CD4-positive, alpha-beta T cell treated with Interferon gamma for 1 hour (primary cell): ENCODE data around the gene ANKRD33B.
A peak's percentile ranks its signal among the peaks of the same experiment; 100 is the strongest.
"Not testable (repeated sequence)": the region's sequence is repeated elsewhere in the genome, so short reads cannot be mapped to it uniquely, and the experiment has no call there.

Experiments used
- DNase-seq: peaks from one replicate; pipeline ENCODE4 v3.0.0-alpha.2; 2020

Gene ANKRD33B

GRCh38 chr5:10563945-10564837 lies at the start of gene ANKRD33B:
TSS of gene ANKRD33B (plus strand) at chr5:10564070. CDS start at chr5:10564468, 398 bp downstream.
- peak; percentile 85 for DNase-seq

DNA sequence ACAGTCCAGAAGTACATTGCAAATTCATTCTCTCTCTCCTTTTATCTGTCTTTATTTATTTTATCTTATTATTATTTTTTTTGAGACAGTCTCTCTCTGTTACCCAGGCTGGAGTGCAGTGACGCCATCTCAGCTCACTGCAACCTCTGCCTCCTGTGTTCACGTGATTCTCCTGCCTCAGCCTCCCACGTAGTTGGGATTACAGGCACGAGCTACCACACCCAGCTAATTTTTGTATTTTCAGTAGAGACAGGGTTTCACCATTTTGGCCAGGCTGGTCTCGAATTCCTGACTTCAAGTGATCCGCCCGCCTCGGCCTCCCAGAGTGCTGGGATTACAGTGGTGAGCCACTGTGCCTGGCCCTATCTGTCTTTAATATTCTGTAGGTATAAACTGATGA lies 49.3 kb upstream of the ANKRD33B start:
- DNase-seq, result not testable (repeated sequence)

DNA sequence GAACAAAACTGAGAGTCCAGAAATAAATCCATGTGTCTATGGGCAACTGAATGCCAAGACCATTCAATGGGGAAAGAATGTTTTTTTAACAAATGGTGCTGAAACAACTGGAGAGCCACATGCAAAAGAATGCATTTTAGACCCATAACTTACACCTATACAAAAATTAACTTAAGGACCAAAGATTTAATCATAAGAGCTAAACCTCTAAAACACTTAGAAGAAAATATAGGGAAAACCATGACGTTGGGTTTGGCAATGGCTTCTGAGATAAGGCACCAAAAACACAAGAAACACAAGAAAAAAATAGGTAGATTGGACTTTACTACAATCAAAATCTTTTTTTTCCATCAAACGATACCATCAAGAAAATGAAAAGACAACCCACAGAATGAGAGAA lies 48.4 kb upstream of the ANKRD33B start:
- no peak for DNase-seq

DNA sequence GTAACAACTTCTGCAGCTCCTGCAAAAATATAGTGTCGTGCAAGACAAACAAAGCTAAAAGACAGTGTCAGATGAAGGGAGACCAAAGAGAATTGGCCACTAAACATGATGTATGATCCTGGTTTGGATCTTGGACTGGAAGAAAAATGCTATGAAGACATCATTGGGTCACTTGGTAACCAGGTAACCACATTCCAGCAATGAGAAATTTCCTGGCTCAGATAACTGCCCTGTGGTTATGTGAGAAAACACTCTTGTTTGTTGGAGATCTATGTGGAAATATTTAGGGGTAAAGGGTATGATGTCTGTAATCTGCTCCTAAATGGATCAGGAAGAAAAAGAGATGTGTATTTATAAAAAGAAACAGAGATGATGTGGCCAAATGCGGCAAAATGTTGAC lies 45.5 kb upstream of the ANKRD33B start:
- no peak for DNase-seq

DNA sequence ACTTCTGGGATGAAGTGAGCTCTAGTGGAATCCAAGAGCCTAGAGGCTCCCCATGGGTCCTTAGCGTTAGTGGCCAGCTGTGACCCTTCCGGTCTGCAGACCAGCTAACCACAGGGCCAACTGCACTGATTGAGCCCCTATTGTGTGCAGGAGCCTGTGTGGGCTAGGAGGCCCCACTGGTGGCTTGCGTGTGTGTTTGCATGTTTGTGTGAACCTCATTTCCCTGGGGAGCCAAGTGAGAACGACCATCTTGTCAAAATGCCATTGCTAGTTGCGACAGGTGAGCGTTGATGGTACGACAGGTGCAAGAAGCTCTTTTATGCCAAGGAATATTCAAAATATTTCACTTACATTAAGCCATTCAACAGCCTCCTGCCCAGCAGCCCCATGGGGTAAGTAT lies 44.1 kb upstream of the ANKRD33B start:
- DNase-seq, result no peak

DNA sequence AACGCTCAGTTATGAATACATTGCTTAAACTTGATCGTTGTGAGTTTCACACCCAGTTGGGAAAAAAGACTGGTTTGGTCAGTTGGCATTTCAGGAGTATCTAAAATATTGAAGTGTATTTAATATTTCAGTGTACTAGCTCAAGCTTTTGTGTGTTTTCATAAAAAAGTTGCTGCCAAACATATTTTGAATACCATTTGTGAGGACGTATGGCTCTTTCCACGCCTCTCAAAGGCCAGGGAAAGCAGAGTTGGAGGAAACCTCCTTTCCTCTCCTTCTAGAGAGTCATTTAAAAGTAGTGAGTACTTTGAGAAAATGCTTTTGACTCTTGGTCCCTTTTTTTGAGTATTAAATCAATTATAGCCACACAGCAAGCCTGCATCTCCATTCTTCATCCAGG lies 43.2 kb upstream of the ANKRD33B start:
- no peak for DNase-seq

DNA sequence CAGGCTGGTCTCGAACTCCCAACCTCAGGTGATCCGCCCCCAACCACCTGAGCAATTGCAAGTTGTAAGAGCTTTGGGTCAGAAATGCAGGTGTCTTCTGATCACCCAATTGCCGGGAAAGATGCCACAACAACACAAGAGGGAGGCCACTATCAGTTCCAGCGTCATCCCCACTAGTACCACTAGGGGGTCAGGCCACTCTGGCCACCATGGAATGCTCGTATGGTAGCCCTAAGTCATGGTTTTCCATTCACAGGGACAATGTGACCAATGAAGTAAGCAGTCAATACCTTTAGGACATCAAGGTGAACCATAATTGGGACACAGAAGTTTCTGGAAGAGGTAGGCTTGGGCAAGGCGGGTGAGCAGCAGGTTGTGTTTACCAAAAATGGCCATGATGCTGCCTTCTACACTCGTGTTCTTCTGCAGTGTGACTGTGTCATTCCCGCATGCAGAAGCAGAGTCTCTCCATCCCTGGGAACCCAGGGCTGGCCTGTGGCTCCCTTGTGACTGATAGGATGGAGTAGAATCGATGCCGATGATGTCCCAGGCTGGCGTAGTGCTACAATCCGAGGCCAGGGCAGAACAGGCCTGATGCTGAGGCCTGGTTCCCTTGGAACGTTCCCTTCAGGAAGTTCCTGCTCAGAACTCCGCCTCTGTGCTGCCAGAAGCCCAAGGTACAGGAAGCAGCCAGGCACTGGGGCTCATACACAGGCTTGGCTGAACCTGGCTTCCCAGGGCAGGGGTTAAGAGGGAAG lies 42.2 kb upstream of the ANKRD33B start:
- no peak for DNase-seq

GRCh38 chr5:10522224-10522611 lies 41.7 kb upstream of the ANKRD33B start:
- DNase-seq, result no peak

DNA sequence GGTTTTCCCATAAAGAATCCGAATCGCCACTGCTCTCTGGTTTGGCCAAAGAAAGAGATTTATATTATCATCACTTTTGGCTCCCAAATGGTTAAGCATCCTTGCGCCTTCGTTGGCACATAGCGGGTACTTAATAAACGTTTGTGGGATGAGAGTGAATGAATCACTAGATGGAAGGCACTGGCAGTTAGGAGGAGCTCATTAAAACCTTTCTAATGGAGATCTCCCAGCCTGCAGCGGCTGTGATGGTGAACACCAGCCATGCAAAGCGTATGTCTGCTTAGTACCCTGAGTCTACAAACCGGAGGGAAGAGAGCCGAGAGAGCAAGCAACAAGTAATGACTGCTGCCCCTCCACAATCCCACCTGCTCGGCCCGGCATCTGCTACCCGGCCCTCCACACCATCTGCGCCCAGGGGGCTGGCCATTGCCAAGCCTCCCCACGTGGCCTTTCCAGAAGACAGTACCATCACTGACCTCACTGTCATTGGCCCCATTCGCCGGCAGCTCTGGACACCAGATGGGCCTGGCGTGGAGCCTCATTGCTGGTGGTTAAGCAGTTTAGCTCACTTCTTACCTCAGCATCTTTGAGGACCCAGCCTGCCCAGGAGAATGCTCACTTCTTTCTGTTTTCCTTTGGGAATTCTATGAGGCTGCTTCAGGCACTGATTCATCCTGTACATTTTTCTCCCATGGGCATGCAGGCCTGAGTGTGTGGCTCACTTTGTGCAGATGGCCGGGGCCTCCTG lies 39.3 kb upstream of the ANKRD33B start:
- no peak for DNase-seq

DNA sequence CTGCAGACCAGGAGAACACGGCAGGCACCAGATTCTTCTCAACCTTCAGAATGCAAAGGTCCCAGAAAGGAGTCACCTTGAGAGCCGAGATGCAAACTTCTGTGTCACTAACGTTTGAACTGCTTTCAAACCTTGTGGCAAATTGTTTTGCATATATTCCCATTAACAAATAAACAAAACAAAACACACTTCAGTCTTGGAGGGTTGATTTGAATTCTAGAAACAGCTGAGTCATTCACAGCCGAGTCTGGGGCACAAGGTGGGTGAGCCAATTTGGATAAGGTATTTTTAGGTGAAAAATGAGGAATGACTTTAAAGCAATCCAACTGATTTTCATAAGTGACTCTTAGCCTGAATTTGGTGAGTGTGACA lies 38.8 kb upstream of the ANKRD33B start:
- no peak for DNase-seq

- no peak for DNase-seq
Observed at GRCh38 chr5:10527281-10527950, 36.5 kb upstream of the ANKRD33B start.

- DNase-seq, result no peak
Observed at GRCh38 chr5:10528056-10528816, 35.6 kb upstream of the ANKRD33B start.

- DNase-seq, result no peak
Observed at GRCh38 chr5:10528827-10529226, 35.0 kb upstream of the ANKRD33B start.

- DNase-seq, result no peak
Observed at GRCh38 chr5:10530601-10531320, 33.1 kb upstream of the ANKRD33B start.

- DNase-seq, result no peak
Observed at GRCh38 chr5:10532421-10532820, 31.4 kb upstream of the ANKRD33B start.

GRCh38 chr5:10533226-10533625 lies 30.6 kb upstream of the ANKRD33B start:
- DNase-seq, result peak; percentile 16

- no peak for DNase-seq
Observed at GRCh38 chr5:10534561-10535530, 29.0 kb upstream of the ANKRD33B start.

GRCh38 chr5:10536511-10536910 lies 27.4 kb upstream of the ANKRD33B start:
- no peak for DNase-seq

DNA sequence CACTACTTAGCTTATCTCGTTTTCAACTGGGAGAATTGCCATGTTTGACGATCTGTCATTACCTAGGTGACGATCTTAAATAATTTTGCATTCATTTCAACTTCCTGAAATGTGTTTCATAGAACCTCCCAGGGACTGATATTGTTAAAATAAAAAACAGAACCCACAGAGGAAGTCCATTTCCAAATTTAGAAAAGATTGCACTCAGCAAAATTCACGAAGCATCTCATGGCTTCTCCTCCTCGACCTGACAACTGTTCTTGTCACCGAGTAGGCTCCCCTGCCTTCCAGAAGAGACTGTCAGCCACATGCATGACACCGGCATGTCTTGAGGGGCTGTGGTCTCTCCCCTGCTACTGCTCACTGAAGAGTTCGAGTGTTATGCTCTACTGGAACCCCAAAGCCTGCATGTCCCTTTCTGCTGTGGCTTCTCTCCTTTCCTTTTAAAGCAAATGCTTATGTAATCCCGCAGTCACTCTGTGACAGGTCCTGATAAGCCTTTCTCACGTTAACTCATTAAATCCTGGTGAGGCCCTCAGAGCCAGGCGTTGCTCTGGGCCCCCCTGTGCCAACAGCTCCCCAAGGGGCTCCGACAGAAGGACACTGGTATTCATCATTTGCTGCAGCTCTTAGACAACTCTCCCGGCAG lies 26.8 kb upstream of the ANKRD33B start:
- no peak for DNase-seq

DNA sequence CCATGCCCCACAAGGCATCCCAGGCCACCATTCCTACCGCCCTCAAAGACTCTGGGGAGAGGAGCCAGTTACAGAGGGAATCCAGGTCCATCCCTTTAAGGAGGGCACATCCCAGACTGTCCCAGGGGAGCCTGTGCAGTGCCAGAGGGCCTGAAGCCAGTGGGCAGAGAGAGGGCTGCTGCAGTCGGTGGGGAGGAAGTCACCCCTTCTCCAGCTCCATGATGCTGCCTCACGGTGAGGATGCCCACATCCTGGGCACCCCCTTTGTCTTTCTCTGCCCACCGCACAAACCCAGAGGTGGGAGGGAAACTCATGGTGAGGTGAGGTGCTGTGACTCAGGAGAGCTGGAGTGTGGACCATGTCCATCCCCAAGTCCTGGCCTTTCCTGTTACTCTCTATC lies 26.2 kb upstream of the ANKRD33B start:
- DNase-seq, result no peak
